Smooth muscle cell (in vitro differentiated cells): ENCODE measurements around the gene LRRFIP1. TPM values are rescaled to one million over a fixed set of nuclear protein-coding genes. Genes with fewer than 3 reads are reported as not detected.

Experiments
- DNase-seq: peaks from one replicate; lab custom pipeline; 2025; ENCODE audit not compliant: unreplicated experiment; lab: John Stamatoyannopoulos, UW
- H2AFZ ChIP-seq: fragments of 200-600 bp; sonication (generic); 2 replicates; pipeline ENCODE4 v1.6.0; 2016; ENCODE audit warnings: antibody characterized with exemption, low read depth, mild to moderate bottlenecking
- H3F3A ChIP-seq: fragments of 200-600 bp; sonication (generic); 2 replicates; pipeline ENCODE4 v1.6.0; 2017; ENCODE audit warnings: antibody characterized with exemption, low read depth
- H3K27ac ChIP-seq: fragments of 200-600 bp; sonication (generic); 2 replicates; pipeline ENCODE4 v1.5.1; 2016; ENCODE audit warnings: low read depth, mild to moderate bottlenecking
- H3K27me3 ChIP-seq: fragments of 200-600 bp; sonication (generic); 2 replicates; pipeline ENCODE4 v1.6.1; 2016; ENCODE audit warnings: low read depth, mild to moderate bottlenecking
- H3K36me3 ChIP-seq: fragments of 200-600 bp; sonication (generic); 2 replicates; pipeline ENCODE4 v1.5.1; 2016; ENCODE audit warnings: low read depth
- H3K4me1 ChIP-seq: fragments of 200-600 bp; sonication (generic); 2 replicates; pipeline ENCODE4 v1.5.1; 2016; ENCODE audit warnings: low read depth
- H3K4me2 ChIP-seq: fragments of 200-600 bp; sonication (generic); 2 replicates; pipeline ENCODE4 v1.6.0; 2016; ENCODE audit warnings: mild to moderate bottlenecking
- H3K4me3 ChIP-seq: fragments of 200-600 bp; sonication (generic); 2 replicates; pipeline ENCODE4 v1.5.1; 2016; ENCODE audit warnings: mild to moderate bottlenecking
- H3K79me2 ChIP-seq: fragments of 200-600 bp; sonication (generic); 2 replicates; pipeline ENCODE4 v1.6.0; 2016; ENCODE audit warnings: low read depth, mild to moderate bottlenecking
- H3K9ac ChIP-seq: fragments of 200-600 bp; sonication (generic); 2 replicates; pipeline ENCODE4 v1.6.0; 2016; ENCODE audit warnings: low read depth
- H3K9me3 ChIP-seq: fragments of 200-600 bp; sonication (generic); replicated peaks from 2 replicates; pipeline ENCODE4 v1.5.1; 2016; ENCODE audit warnings: low read depth
- H4K20me1 ChIP-seq: fragments of 200-600 bp; sonication (generic); 2 replicates; pipeline ENCODE4 v1.6.0; 2016; ENCODE audit warnings: low read depth
- WGBS: methylation state at CpG from one replicate; pipeline ENCODE4 v1.1.7; 2016; ENCODE audit warnings: low lambda C conversion rate; 5-methylcytosine and 5-hydroxymethylcytosine counted together
- polyA plus RNA-seq: library from polyadenylated mRNA; unstranded; fragments of >200 nt; fragmentation: Nextera tagmentation; extraction: Ambion mirVana; gene quantifications from 2 replicates; pipeline ENCODE4 v1.2.1, GENCODE V29; 2016
- total RNA-seq: library from RNA; depleted of rRNA; stranded (reverse); fragments of >200 nt; gene quantifications from 2 replicates; pipeline ENCODE4 v1.2.3, GENCODE V29; 2014
- TF ChIP-seq, protein P1 (sequence below): fragments of 200-600 bp; sonication (generic); IDR thresholded peaks from 2 replicates; pipeline ENCODE4 v1.5.1; 2017; ENCODE audit warnings: borderline replicate concordance, mild to moderate bottlenecking, antibody characterized with exemption; ENCODE audit not compliant: insufficient read depth, poor library complexity, severe bottlenecking

Gene LRRFIP1
- total and polyA plus RNA-seq, 2 experiments from 2014 or later = 36.2 to 65.1 TPM

DNA sequence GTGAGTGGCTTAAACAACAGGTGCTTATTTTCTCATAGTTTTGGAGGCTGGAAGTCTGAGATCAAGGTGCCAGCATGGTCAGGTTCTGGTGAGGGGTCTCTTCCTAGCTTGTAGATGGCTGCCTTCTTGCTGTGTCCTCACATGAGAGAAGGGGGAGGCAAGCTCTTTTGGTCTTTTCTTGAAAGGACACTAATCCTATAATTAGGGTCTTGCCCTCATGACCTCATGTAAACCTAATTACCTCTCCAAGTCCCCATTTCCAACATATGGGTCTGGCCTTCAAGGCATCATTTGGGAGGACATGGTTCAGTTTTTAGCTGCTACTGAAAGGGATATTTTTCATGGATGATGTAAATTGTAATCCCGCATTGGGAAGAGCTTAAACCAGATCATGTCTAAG lies 189.1 kb downstream of the LRRFIP1 start:
- Histone ChIP-seq H3K4me2 (no peak overlapping the region), H3K27ac (no peak overlapping the region), H3K36me3 (no peaks in the 10 kb centered on the region), H3K79me2 (no peaks in the 10 kb centered on the region), H3K27me3 (peaks cover 47% of the 10 kb centered on the region), H3K4me1 (no peaks in the 10 kb centered on the region), H3F3A (no peaks in the 10 kb centered on the region), H4K20me1 (no peaks in the 10 kb centered on the region), H3K4me3 (no peak overlapping the region), H2AFZ (no peak overlapping the region), H3K9ac (no peak overlapping the region), H3K9me3 (no peaks in the 10 kb centered on the region)
- TF ChIP-seq, protein P1, sequence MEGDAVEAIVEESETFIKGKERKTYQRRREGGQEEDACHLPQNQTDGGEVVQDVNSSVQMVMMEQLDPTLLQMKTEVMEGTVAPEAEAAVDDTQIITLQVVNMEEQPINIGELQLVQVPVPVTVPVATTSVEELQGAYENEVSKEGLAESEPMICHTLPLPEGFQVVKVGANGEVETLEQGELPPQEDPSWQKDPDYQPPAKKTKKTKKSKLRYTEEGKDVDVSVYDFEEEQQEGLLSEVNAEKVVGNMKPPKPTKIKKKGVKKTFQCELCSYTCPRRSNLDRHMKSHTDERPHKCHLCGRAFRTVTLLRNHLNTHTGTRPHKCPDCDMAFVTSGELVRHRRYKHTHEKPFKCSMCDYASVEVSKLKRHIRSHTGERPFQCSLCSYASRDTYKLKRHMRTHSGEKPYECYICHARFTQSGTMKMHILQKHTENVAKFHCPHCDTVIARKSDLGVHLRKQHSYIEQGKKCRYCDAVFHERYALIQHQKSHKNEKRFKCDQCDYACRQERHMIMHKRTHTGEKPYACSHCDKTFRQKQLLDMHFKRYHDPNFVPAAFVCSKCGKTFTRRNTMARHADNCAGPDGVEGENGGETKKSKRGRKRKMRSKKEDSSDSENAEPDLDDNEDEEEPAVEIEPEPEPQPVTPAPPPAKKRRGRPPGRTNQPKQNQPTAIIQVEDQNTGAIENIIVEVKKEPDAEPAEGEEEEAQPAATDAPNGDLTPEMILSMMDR = no peak
- DNase-seq = no peak
- WGBS = 95% methylated on average over 1 of the region's 1 CpG

GRCh38 chr2:237818066-237818473 lies 190.7 kb downstream of the LRRFIP1 start:
- H3K9ac ChIP-seq = no peak overlapping the region
- 44% methylated on average over 5 of the region's 5 CpGs for WGBS
- H3K27me3 ChIP-seq = peaks cover 38% of the 10 kb centered on the region
- H4K20me1 ChIP-seq = no peaks in the 10 kb centered on the region
- no peak overlapping the region for H3K4me3 ChIP-seq
- H3K4me1 ChIP-seq = no peaks in the 10 kb centered on the region
- TF ChIP-seq, protein P1 = no peak
- H3K79me2 ChIP-seq = no peaks in the 10 kb centered on the region
- no peaks in the 10 kb centered on the region for H3F3A ChIP-seq
- no peak overlapping the region for H2AFZ ChIP-seq
- no peaks in the 10 kb centered on the region for H3K36me3 ChIP-seq
- no peak for DNase-seq
- no peak overlapping the region for H3K27ac ChIP-seq
- H3K4me2 ChIP-seq = no peak overlapping the region
- no peaks in the 10 kb centered on the region for H3K9me3 ChIP-seq

GRCh38 chr2:237819231-237819630 lies 191.8 kb downstream of the LRRFIP1 start:
- no peak overlapping the region for H3K4me2 ChIP-seq
- no peaks in the 10 kb centered on the region for H3K4me1 ChIP-seq
- H3F3A ChIP-seq = no peaks in the 10 kb centered on the region
- H3K4me3 ChIP-seq = no peak overlapping the region
- no peaks in the 10 kb centered on the region for H4K20me1 ChIP-seq
- peaks cover 32% of the 10 kb centered on the region for H3K27me3 ChIP-seq
- TF ChIP-seq, protein P1 = no peak
- no peak overlapping the region for H2AFZ ChIP-seq
- no peak overlapping the region for H3K27ac ChIP-seq
- H3K9me3 ChIP-seq = no peaks in the 10 kb centered on the region
- H3K79me2 ChIP-seq = no peaks in the 10 kb centered on the region
- no peaks in the 10 kb centered on the region for H3K36me3 ChIP-seq
- DNase-seq = no peak
- 81% methylated on average over 2 of the region's 2 CpGs for WGBS
- no peak overlapping the region for H3K9ac ChIP-seq

- no peak overlapping the region for H3K9ac ChIP-seq
- H3K9me3 ChIP-seq = no peaks in the 10 kb centered on the region
- no peaks in the 10 kb centered on the region for H4K20me1 ChIP-seq
- no peak overlapping the region for H2AFZ ChIP-seq
- no peaks in the 10 kb centered on the region for H3K79me2 ChIP-seq
- no peaks in the 10 kb centered on the region for H3K4me1 ChIP-seq
- H3K4me2 ChIP-seq = no peak overlapping the region
- 81% methylated on average over 2 of the region's 2 CpGs for WGBS
- no peak overlapping the region for H3K27ac ChIP-seq
- H3K36me3 ChIP-seq = no peaks in the 10 kb centered on the region
- TF ChIP-seq, protein P1 = no peak
- H3F3A ChIP-seq = no peaks in the 10 kb centered on the region
- no peak for DNase-seq
- H3K4me3 ChIP-seq = no peak overlapping the region
- peaks cover 30% of the 10 kb centered on the region for H3K27me3 ChIP-seq
Measured at GRCh38 chr2:237820421-237820820, 193.0 kb downstream of the LRRFIP1 start.
